CD8-positive, alpha-beta memory T cell (primary cell): Measurements from ENCODE around the gene CATSPERZ. TPM values are rescaled to one million over a fixed set of nuclear protein-coding genes. Genes with fewer than 3 reads are reported as not detected.
"Not testable (repeated sequence)": the region's sequence is repeated elsewhere in the genome, so short reads cannot be mapped to it uniquely, and the experiment has no call there.

Experiments
- CTCF ChIA-PET: fragments of 350-600 bp; sonication (Branson Sonifier 250); formaldehyde crosslinking; loops from one replicate; lab custom pipeline; 2021; ENCODE audit warnings: antibody characterized with exemption; lab: Charles Lee
- POLR2A ChIA-PET: fragments of 350-600 bp; sonication (Branson Sonifier 250); formaldehyde crosslinking; loops from one replicate; lab custom pipeline; 2021; ENCODE audit warnings: antibody characterized with exemption; lab: Charles Lee
- DNase-seq, 5 donors: peaks; one replicate each; pipeline versions ENCODE4 v3.0.0 to v3.0.0-alpha.2; 2020 to 2022; ENCODE audit warnings: mixed read lengths in 1 of 5
- H3K27ac ChIP-seq: one replicate; pipeline ENCODE4 v1.7.0; 2013; ENCODE audit warnings: low read depth, mild to moderate bottlenecking, low read length, moderate library complexity
- H3K27me3 ChIP-seq: 2 replicates; pipeline ENCODE4 v1.7.0; 2013; ENCODE audit warnings: low read length, mild to moderate bottlenecking; ENCODE audit not compliant: insufficient read depth, poor library complexity, severe bottlenecking
- H3K36me3 ChIP-seq: 2 replicates; pipeline ENCODE4 v1.7.0; 2013; ENCODE audit warnings: mild to moderate bottlenecking, low read length, moderate library complexity; ENCODE audit not compliant: insufficient read depth
- H3K4me1 ChIP-seq: 2 replicates; pipeline ENCODE4 v1.7.0; 2013; ENCODE audit warnings: mild to moderate bottlenecking, low read length, moderate library complexity; ENCODE audit not compliant: insufficient read depth
- H3K4me3 ChIP-seq: 2 replicates; pipeline ENCODE4 v1.7.0; 2013; ENCODE audit warnings: mild to moderate bottlenecking, low read length
- H3K9me3 ChIP-seq: 2 replicates; pipeline ENCODE4 v1.7.0; 2013; ENCODE audit warnings: mild to moderate bottlenecking, low read length
- H3K27ac Mint-ChIP-seq, 8 donors: one replicate each; pipeline ENCODE4 v1.8.0; 2020 to 2021; ENCODE audit warnings: mixed read lengths in 8 of 8, mild to moderate bottlenecking in 6 of 8, inconsistent platforms in 3 of 8, moderate library complexity in 3 of 8
- H3K27me3 Mint-ChIP-seq, 2 donors: one replicate each; pipeline ENCODE4 v1.8.0; 2020 to 2021; ENCODE audit warnings: mixed read lengths in 2 of 2, mild to moderate bottlenecking in 1 of 2, moderate library complexity in 1 of 2
- H3K36me3 Mint-ChIP-seq, 3 donors: one replicate each; pipeline ENCODE4 v1.8.0; 2020 to 2021; ENCODE audit warnings: mixed read lengths in 3 of 3, inconsistent platforms in 1 of 3, mild to moderate bottlenecking in 1 of 3
- H3K4me1 Mint-ChIP-seq, 3 donors: one replicate each; pipeline ENCODE4 v1.8.0; 2020 to 2021; ENCODE audit warnings: mixed read lengths in 3 of 3, inconsistent platforms in 1 of 3, mild to moderate bottlenecking in 1 of 3
- H3K4me3 Mint-ChIP-seq, 7 donors: one replicate each; pipeline ENCODE4 v1.8.0; 2020 to 2021; ENCODE audit warnings: mixed read lengths in 7 of 7, mild to moderate bottlenecking in 6 of 7, moderate library complexity in 4 of 7, inconsistent platforms in 2 of 7
- H3K9me3 Mint-ChIP-seq, 5 donors: one replicate each; pipeline ENCODE4 v1.8.0; 2020 to 2022; ENCODE audit warnings: mixed read lengths in 5 of 5, mild to moderate bottlenecking in 3 of 5, moderate library complexity in 2 of 5, inconsistent platforms in 1 of 5
- polyA plus RNA-seq: library from polyadenylated mRNA; unstranded; fragments of 300-500 nt; fragmentation: Illumina TruSeq; gene quantifications from one replicate; pipeline ENCODE4 v1.2.3, GENCODE V29; 2021
- total RNA-seq, 2 experiments: library from RNA; stranded (reverse); gene quantifications; one replicate each; pipeline ENCODE4 v1.2.3, GENCODE V29; 2021

CATSPERZ gene
- total and polyA plus RNA-seq, 3 experiments from 2014 or later: not detected

GRCh38 chr11:64321533-64321932 is 21.4 kb downstream of the CATSPERZ start:
- Histone ChIP-seq H3K4me1 (peaks cover 10% of the 10 kb centered on the region), H3K27me3 (no peaks in the 10 kb centered on the region), H3K4me3 (no peak overlapping the region), H3K36me3 (no peaks in the 10 kb centered on the region), H3K27ac (no peak overlapping the region), H3K9me3 (no peaks in the 10 kb centered on the region)
- peaks cover 24 to 37% (median 24%) of the 10 kb centered on the region in 3 donors for H3K4me1 Mint-ChIP-seq
- CTCF ChIA-PET: interaction anchor here (2.5 kb wide), 1 partner anchor 10 kb away, joined by 10 read pairs; no protein-coding TSS in a partner anchor
- DNase-seq: no peak
- peaks cover 0 to 7% of the 10 kb centered on the region in 2 donors for H3K27me3 Mint-ChIP-seq
- peak overlapping the region in 1 of 7 donors; percentile 78 for H3K4me3 Mint-ChIP-seq
- H3K9me3 Mint-ChIP-seq: no peaks in the 10 kb centered on the region
- POLR2A ChIA-PET: no interaction called here
- peak overlapping the region in 2 of 8 donors; percentile 40 to 50 for H3K27ac Mint-ChIP-seq
- H3K36me3 Mint-ChIP-seq: peaks cover 4 to 44% (median 4%) of the 10 kb centered on the region in 3 donors

GRCh38 chr11:64322925-64323260 is 22.7 kb downstream of the CATSPERZ start:
- H3K4me3 Mint-ChIP-seq: no peak overlapping the region
- peaks cover 0 to under 1% of the 10 kb centered on the region in 2 donors for H3K27me3 Mint-ChIP-seq
- CTCF ChIA-PET: interaction anchor here (2.5 kb wide), 1 partner anchor 9 kb away, joined by 10 read pairs; no protein-coding TSS in a partner anchor

GRCh38 chr11:64323373-64323772 is 23.2 kb downstream of the CATSPERZ start:
- Histone ChIP-seq H3K9me3 (no peaks in the 10 kb centered on the region), H3K27me3 (no peaks in the 10 kb centered on the region), H3K4me3 (no peak overlapping the region), H3K27ac (no peak overlapping the region), H3K36me3 (no peaks in the 10 kb centered on the region), H3K4me1 (peaks cover 6% of the 10 kb centered on the region)
- peaks cover 4 to 26% (median 4%) of the 10 kb centered on the region in 3 donors for H3K36me3 Mint-ChIP-seq
- H3K27me3 Mint-ChIP-seq: no peaks in the 10 kb centered on the region
- CTCF ChIA-PET: interaction anchor here (2.5 kb wide), 1 partner anchor 8 kb away, joined by 10 read pairs; no protein-coding TSS in a partner anchor
- peak overlapping the region in 1 of 7 donors; percentile 64 for H3K4me3 Mint-ChIP-seq
- no peak for DNase-seq
- POLR2A ChIA-PET: interaction anchor here (0.5 kb wide), 1 partner anchor 135 kb away, joined by 3 read pairs; no protein-coding TSS in a partner anchor
- H3K27ac Mint-ChIP-seq: peak overlapping the region in 2 of 8 donors; percentile 73 to 81
- H3K9me3 Mint-ChIP-seq: no peaks in the 10 kb centered on the region
- H3K4me1 Mint-ChIP-seq: peaks cover 7 to 21% (median 8%) of the 10 kb centered on the region in 3 donors

More at GRCh38 chr11:64322925-64323260, 22.7 kb downstream of the CATSPERZ start:
- Histone ChIP-seq H3K27ac (no peak overlapping the region), H3K4me1 (peaks cover 6% of the 10 kb centered on the region), H3K27me3 (no peaks in the 10 kb centered on the region), H3K9me3 (no peaks in the 10 kb centered on the region), H3K36me3 (no peaks in the 10 kb centered on the region), H3K4me3 (no peak overlapping the region)
- POLR2A ChIA-PET: interaction anchor here (0.5 kb wide), 1 partner anchor 135 kb away, joined by 3 read pairs; no protein-coding TSS in a partner anchor
- Mint-ChIP-seq H3K27ac (peak overlapping the region in 1 of 8 donors; percentile 88), H3K9me3 (no peaks in the 10 kb centered on the region), H3K4me1 (peaks cover 10 to 26% (median 13%) of the 10 kb centered on the region in 3 donors), H3K36me3 (peaks cover 4 to 31% (median 4%) of the 10 kb centered on the region in 3 donors)
- no peak for DNase-seq

GRCh38 chr11:64323984-64324383 is 23.8 kb downstream of the CATSPERZ start:
- H3K27me3 Mint-ChIP-seq, H3K27me3 ChIP-seq, H3K36me3 ChIP-seq, H3K4me1 ChIP-seq, H3K9me3 Mint-ChIP-seq, H3K27ac ChIP-seq, DNase-seq, H3K9me3 ChIP-seq, H3K4me3 ChIP-seq: not testable (repeated sequence)
- peak overlapping the region in 2 of 8 donors; percentile 38 to 73 for H3K27ac Mint-ChIP-seq
- ChIA-PET POLR2A (interaction anchor here (0.6 kb wide), 1 partner anchor 17 kb away, joined by 4 read pairs; no protein-coding TSS in a partner anchor), CTCF (interaction anchor here (2.5 kb wide), 1 partner anchor 8 kb away, joined by 10 read pairs; no protein-coding TSS in a partner anchor)
- H3K4me3 Mint-ChIP-seq: peak overlapping the region in 1 of 7 donors; percentile 64
- peaks cover 4 to 26% (median 4%) of the 10 kb centered on the region in 3 donors for H3K36me3 Mint-ChIP-seq
- peaks cover 4 to 17% (median 5%) of the 10 kb centered on the region in 3 donors for H3K4me1 Mint-ChIP-seq

GRCh38 chr11:64324692-64325469 is 24.7 kb downstream of the CATSPERZ start:
- H3K36me3 Mint-ChIP-seq: peaks cover 4 to 23% (median 4%) of the 10 kb centered on the region in 3 donors
- Histone ChIP-seq H3K9me3 (no peaks in the 10 kb centered on the region), H3K4me3 (no peak overlapping the region), H3K27ac (no peak overlapping the region), H3K4me1 (no peaks in the 10 kb centered on the region), H3K36me3 (no peaks in the 10 kb centered on the region), H3K27me3 (no peaks in the 10 kb centered on the region)
- no peaks in the 10 kb centered on the region for H3K27me3 Mint-ChIP-seq
- H3K9me3 Mint-ChIP-seq: no peaks in the 10 kb centered on the region
- no peak overlapping the region for H3K27ac Mint-ChIP-seq
- no peak overlapping the region for H3K4me3 Mint-ChIP-seq
- H3K4me1 Mint-ChIP-seq: peaks cover 0 to 9% (median 0%) of the 10 kb centered on the region in 3 donors
- POLR2A ChIA-PET: interaction anchor here (0.6 kb wide), 1 partner anchor 17 kb away, joined by 4 read pairs; no protein-coding TSS in a partner anchor
- CTCF ChIA-PET: no interaction called here
- no peak for DNase-seq

- no peak overlapping the region for H3K27ac ChIP-seq
- ChIA-PET CTCF (interaction anchor here (1.0 to 1.1 kb wide), 2 partner anchors 9 to 12 kb away, joined by 3 to 5 read pairs; partner anchors contain the start of genes CCDC88B and PRDX5), POLR2A (interaction anchor here (1.0 kb wide), 1 partner anchor 10 kb away, joined by 3 read pairs; the partner anchor contains the start of genes PRDX5 and TRMT112)
These were observed 27.2 kb downstream of the CATSPERZ start for GRCh38 chr11:64327375-64327774.

GRCh38 chr11:64327993-64328392 is 27.8 kb downstream of the CATSPERZ start:
- no peaks in the 10 kb centered on the region for H3K9me3 ChIP-seq
- DNase-seq: no peak
- POLR2A ChIA-PET: no interaction called here

More at GRCh38 chr11:64327375-64327774, 27.2 kb downstream of the CATSPERZ start:
- Mint-ChIP-seq H3K36me3 (peaks cover 0 to 3% (median 0%) of the 10 kb centered on the region in 3 donors), H3K4me3 (no peak overlapping the region), H3K9me3 (no peaks in the 10 kb centered on the region), H3K4me1 (peaks cover 7 to 10% (median 9%) of the 10 kb centered on the region in 3 donors), H3K27ac (peak overlapping the region in 2 of 8 donors; percentile 31 to 36), H3K27me3 (no peaks in the 10 kb centered on the region)
- no peak overlapping the region for H3K4me3 ChIP-seq
- no peaks in the 10 kb centered on the region for H3K36me3 ChIP-seq
- H3K27me3 ChIP-seq: no peaks in the 10 kb centered on the region
- peaks cover 12% of the 10 kb centered on the region for H3K4me1 ChIP-seq
- H3K9me3 ChIP-seq: no peaks in the 10 kb centered on the region
- DNase-seq: no peak

More at GRCh38 chr11:64327993-64328392, 27.8 kb downstream of the CATSPERZ start:
- peaks cover 12% of the 10 kb centered on the region for H3K4me1 ChIP-seq
- H3K4me3 ChIP-seq: no peak overlapping the region
- Mint-ChIP-seq H3K27ac (no peak overlapping the region), H3K27me3 (no peaks in the 10 kb centered on the region), H3K9me3 (no peaks in the 10 kb centered on the region), H3K36me3 (peaks cover 0 to 3% (median 0%) of the 10 kb centered on the region in 3 donors), H3K4me1 (peaks cover 7 to 10% (median 9%) of the 10 kb centered on the region in 3 donors), H3K4me3 (no peak overlapping the region)
- H3K27ac ChIP-seq: no peak overlapping the region
- H3K27me3 ChIP-seq: no peaks in the 10 kb centered on the region
- CTCF ChIA-PET: interaction anchor here (1.1 kb wide), 1 partner anchor 10 kb away, joined by 5 read pairs; the partner anchor contains the start of gene PRDX5
- H3K36me3 ChIP-seq: no peaks in the 10 kb centered on the region
